ENCODE measurements around the gene SLC17A2.

SLC17A2 gene

GRCh38 chr6:25875926-25876602, 54.4 kb downstream of the SLC17A2 start:
- Histone ChIP-seq H3K36me3 (ENCODE audit: control insufficient read depth, low read length) (no peaks in the 10 kb centered on the region), H3K79me2 (ENCODE audit: control insufficient read depth, low read length) (no peaks in the 10 kb centered on the region), H3K9me2 (replicated peaks; ENCODE audit: control insufficient read depth, low read length) (no peaks in the 10 kb centered on the region; the same call in 1 of the 2 replicates), H3K9me3 (ENCODE audit: control insufficient read depth, insufficient read depth, low read length) (no peaks in the 10 kb centered on the region), H3K4me1 (ENCODE audit: control insufficient read depth, low read length) (no peaks in the 10 kb centered on the region), H3K4me3 (ENCODE audit: low read length) (no peak overlapping the region), H3F3A (ENCODE audit: control insufficient read depth, insufficient read depth) (no peaks in the 10 kb centered on the region), H3K27ac (ENCODE audit: low read depth, low read length) (no peak overlapping the region), H3K27me3 (ENCODE audit: control insufficient read depth, low read length) (peaks cover 2% of the 10 kb centered on the region; the same call in 1 of the 2 replicates), H3K4me2 (ENCODE audit: low read length) (no peak overlapping the region), H4K20me1 (ENCODE audit: control insufficient read depth, insufficient read depth, low read depth, low read length) (no peaks in the 10 kb centered on the region)
- TF ChIP-seq EZH2phosphoT487 (IDR thresholded peaks at IDR 0.05; ENCODE audit: borderline replicate concordance, low read length) (no peak), CTCF (IDR thresholded peaks at IDR 0.05; ENCODE audit: low read depth, low read length, poor library complexity, severe bottlenecking) (no peak)

GRCh38 chr6:25875563-25875905, 55.0 kb downstream of the SLC17A2 start:
- H4K20me1 ChIP-seq (ENCODE audit: control insufficient read depth, insufficient read depth, low read depth, low read length), result no peaks in the 10 kb centered on the region
- no peaks in the 10 kb centered on the region for H3K79me2 ChIP-seq (ENCODE audit: control insufficient read depth, low read length)
- H3K27me3 ChIP-seq (ENCODE audit: control insufficient read depth, low read length), result peaks cover 2% of the 10 kb centered on the region; the same call in 1 of the 2 replicates
- no peak overlapping the region for H3K4me3 ChIP-seq (ENCODE audit: low read length)
- no peaks in the 10 kb centered on the region for H3F3A ChIP-seq (ENCODE audit: control insufficient read depth, insufficient read depth)
- H3K4me2 ChIP-seq (ENCODE audit: low read length), result no peak overlapping the region
- H3K27ac ChIP-seq (ENCODE audit: low read depth, low read length), result no peak overlapping the region
- no peaks in the 10 kb centered on the region; the same call in 1 of the 2 replicates for H3K9me2 ChIP-seq (replicated peaks; ENCODE audit: control insufficient read depth, low read length)
- H3K4me1 ChIP-seq (ENCODE audit: control insufficient read depth, low read length), result no peaks in the 10 kb centered on the region
- TF ChIP-seq EZH2phosphoT487 (IDR thresholded peaks at IDR 0.05; ENCODE audit: borderline replicate concordance, low read length), result no peak
- TF ChIP-seq CTCF (IDR thresholded peaks at IDR 0.05; ENCODE audit: low read depth, low read length, poor library complexity, severe bottlenecking), result no peak
- H3K36me3 ChIP-seq (ENCODE audit: control insufficient read depth, low read length), result no peaks in the 10 kb centered on the region
- no peaks in the 10 kb centered on the region for H3K9me3 ChIP-seq (ENCODE audit: control insufficient read depth, insufficient read depth, low read length)

DNA sequence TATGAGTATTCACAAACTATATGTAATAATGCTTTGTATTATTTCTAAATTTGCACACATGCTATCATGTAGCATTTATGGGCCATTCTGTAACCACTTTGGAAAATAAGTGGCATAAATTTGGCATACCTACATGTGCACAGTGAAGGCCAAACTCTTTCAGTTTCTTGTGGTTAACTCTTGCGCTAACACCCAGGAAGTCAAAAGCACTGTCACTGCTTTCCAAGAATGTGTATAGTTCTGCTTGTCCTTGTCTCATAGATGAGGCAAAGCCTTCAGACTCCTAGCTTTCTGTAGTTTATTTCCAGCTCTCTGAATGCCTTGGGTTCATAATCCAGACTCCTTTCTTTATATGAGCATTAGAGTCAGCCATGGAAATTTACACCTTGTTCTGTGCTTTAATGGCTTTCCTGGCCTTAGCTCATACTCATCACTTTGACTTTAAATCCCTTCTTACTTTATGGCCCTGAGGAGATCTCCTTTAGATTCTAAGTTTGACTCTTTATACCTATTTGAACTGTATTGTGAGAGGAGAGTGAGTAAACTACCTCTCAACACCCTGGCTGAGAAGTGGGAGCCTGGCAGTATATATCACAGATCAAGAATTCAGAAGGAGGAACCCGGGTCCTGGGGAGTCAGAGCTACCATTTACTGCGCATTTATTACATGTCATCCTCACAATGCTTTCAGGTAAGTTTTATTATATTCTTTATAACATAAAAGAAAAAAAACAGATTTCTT, 55.5 kb downstream of the SLC17A2 start:
- peaks cover 2% of the 10 kb centered on the region; the same call in 1 of the 2 replicates for H3K27me3 ChIP-seq (ENCODE audit: control insufficient read depth, low read length)
- no peak overlapping the region for H3K27ac ChIP-seq (ENCODE audit: low read depth, low read length)
- TF ChIP-seq EZH2phosphoT487 (IDR thresholded peaks at IDR 0.05; ENCODE audit: borderline replicate concordance, low read length) (no peak), CTCF (IDR thresholded peaks at IDR 0.05; ENCODE audit: low read depth, low read length, poor library complexity, severe bottlenecking) (no peak)
- no peaks in the 10 kb centered on the region; the same call in 1 of the 2 replicates for H3K9me2 ChIP-seq (replicated peaks; ENCODE audit: control insufficient read depth, low read length)
- no peaks in the 10 kb centered on the region for H4K20me1 ChIP-seq (ENCODE audit: control insufficient read depth, insufficient read depth, low read depth, low read length)
- no peak overlapping the region for H3K4me3 ChIP-seq (ENCODE audit: low read length)
- no peaks in the 10 kb centered on the region for H3K9me3 ChIP-seq (ENCODE audit: control insufficient read depth, insufficient read depth, low read length)
- no peaks in the 10 kb centered on the region for H3K36me3 ChIP-seq (ENCODE audit: control insufficient read depth, low read length)
- no peak overlapping the region for H3K4me2 ChIP-seq (ENCODE audit: low read length)
- H3K4me1 ChIP-seq (ENCODE audit: control insufficient read depth, low read length), result no peaks in the 10 kb centered on the region
- H3F3A ChIP-seq (ENCODE audit: control insufficient read depth, insufficient read depth), result no peaks in the 10 kb centered on the region
- H3K79me2 ChIP-seq (ENCODE audit: control insufficient read depth, low read length), result no peaks in the 10 kb centered on the region

Measured in DOHH2 (cell line).